ENCODE measurements around the gene KIAA1328.

DNA sequence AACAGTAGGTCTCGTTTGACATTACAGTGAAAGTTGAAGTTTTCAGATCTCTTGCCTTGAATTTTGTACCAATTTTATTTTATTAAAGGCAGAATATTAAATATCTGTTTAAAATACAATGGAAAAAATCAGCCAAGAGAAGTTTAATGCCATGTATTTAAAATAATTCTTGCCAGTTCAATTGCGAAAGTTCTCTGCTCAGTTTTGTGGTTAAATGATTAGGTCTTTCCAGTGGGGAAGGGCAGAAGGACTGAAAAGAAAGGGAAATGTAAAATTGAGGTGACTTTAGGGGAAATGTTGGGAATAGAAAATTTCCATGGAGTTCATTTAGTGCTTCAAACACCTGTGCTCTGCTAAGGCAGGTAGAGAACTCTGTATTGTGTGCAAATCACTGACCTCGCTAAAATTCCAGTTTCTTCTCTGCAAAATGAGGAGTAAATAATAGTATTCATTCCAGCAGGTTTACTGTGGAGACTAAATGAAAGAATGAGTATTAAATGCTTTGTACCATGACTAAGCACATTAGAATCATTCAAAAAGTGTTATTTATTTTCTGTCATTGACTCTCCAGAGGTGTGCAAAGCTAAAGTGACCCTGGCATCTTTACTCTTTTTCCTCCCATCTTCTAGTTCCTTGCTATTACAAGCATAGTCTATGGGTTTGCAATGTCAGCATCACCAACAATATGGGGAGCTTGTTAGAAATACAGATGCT, 74.4 kb downstream of the KIAA1328 start:
- TF ChIP-seq EP300 (IDR thresholded peaks at IDR 0.05), result no peak
- TF ChIP-seq, protein P1, sequence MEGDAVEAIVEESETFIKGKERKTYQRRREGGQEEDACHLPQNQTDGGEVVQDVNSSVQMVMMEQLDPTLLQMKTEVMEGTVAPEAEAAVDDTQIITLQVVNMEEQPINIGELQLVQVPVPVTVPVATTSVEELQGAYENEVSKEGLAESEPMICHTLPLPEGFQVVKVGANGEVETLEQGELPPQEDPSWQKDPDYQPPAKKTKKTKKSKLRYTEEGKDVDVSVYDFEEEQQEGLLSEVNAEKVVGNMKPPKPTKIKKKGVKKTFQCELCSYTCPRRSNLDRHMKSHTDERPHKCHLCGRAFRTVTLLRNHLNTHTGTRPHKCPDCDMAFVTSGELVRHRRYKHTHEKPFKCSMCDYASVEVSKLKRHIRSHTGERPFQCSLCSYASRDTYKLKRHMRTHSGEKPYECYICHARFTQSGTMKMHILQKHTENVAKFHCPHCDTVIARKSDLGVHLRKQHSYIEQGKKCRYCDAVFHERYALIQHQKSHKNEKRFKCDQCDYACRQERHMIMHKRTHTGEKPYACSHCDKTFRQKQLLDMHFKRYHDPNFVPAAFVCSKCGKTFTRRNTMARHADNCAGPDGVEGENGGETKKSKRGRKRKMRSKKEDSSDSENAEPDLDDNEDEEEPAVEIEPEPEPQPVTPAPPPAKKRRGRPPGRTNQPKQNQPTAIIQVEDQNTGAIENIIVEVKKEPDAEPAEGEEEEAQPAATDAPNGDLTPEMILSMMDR (IDR thresholded peaks at IDR 0.05), result no peak

Data from tibial nerve (tissue), 4 donors.